IMR-90 (cell line): ENCODE data around the gene LBP.

Experiments
- CEBPB ChIP-seq: IDR thresholded peaks from 2 replicates; pipeline ENCODE4 v1.6.1; 2012; ENCODE audit warnings: low read depth, low read length, improper control_type of control experiment
- CHD1 ChIP-seq: IDR thresholded peaks from 2 replicates; pipeline ENCODE4 v1.6.1; 2012; ENCODE audit warnings: low read depth, low read length, improper control_type of control experiment
- CTCF ChIP-seq: conservative IDR thresholded peaks from 2 replicates; pipeline ENCODE4 v1.5.1; 2012; ENCODE audit warnings: mild to moderate bottlenecking, low read depth, low read length, improper control_type of control experiment
- ELK1 ChIP-seq: fragments of 150-350 bp; IDR thresholded peaks from 2 replicates; pipeline ENCODE4 v1.6.1; 2016; ENCODE audit warnings: low read depth, mild to moderate bottlenecking, low read length, moderate library complexity, borderline replicate concordance
- FOS ChIP-seq: fragments of 150-350 bp; IDR thresholded peaks from 2 replicates; pipeline ENCODE4 v1.6.1; 2016; ENCODE audit warnings: low read depth, low read length
- MAFK ChIP-seq: IDR thresholded peaks from 2 replicates; pipeline ENCODE4 v1.6.1; 2012; ENCODE audit warnings: low read depth, low read length, improper control_type of control experiment
- MAZ ChIP-seq: IDR thresholded peaks from 2 replicates; pipeline ENCODE4 v1.6.1; 2012; ENCODE audit warnings: low read depth, mild to moderate bottlenecking, low read length, improper control_type of control experiment, moderate library complexity, borderline replicate concordance
- MXI1 ChIP-seq: IDR thresholded peaks from 2 replicates; pipeline ENCODE4 v1.6.1; 2012; ENCODE audit warnings: low read depth, mild to moderate bottlenecking, low read length, moderate library complexity, borderline replicate concordance
- NFE2L2 ChIP-seq: fragments of 150-350 bp; IDR thresholded peaks from 2 replicates; pipeline ENCODE4 v1.6.1; 2016; ENCODE audit warnings: low read depth, mild to moderate bottlenecking, low read length
- POLR2A ChIP-seq: IDR thresholded peaks from 2 replicates; pipeline ENCODE4 v1.6.1; 2012; ENCODE audit warnings: mild to moderate bottlenecking, low read depth, low read length
- RAD21 ChIP-seq: IDR thresholded peaks from 2 replicates; pipeline ENCODE4 v1.6.1; 2012; ENCODE audit warnings: low read length, improper control_type of control experiment
- RCOR1 ChIP-seq: IDR thresholded peaks from 2 replicates; pipeline ENCODE4 v1.6.1; 2012; ENCODE audit warnings: mild to moderate bottlenecking, low read length, improper control_type of control experiment; ENCODE audit not compliant: insufficient replicate concordance
- RFX5 ChIP-seq: IDR thresholded peaks from 2 replicates; pipeline ENCODE4 v1.8.0; 2012; ENCODE audit warnings: low read depth, mild to moderate bottlenecking, low read length, moderate library complexity
- SMC3 ChIP-seq: fragments of 150-350 bp; IDR thresholded peaks from 2 replicates; pipeline ENCODE4 v1.6.1; 2016; ENCODE audit warnings: low read depth, mild to moderate bottlenecking, antibody characterized with exemption, low read length, moderate library complexity

GRCh38 chr20:38303908-38304379 lies 42.3 kb upstream of the LBP start, which contains the start of gene BPI:
- TF ChIP-seq CTCF (no peak), RFX5 (no peak), POLR2A (no peak), CEBPB (no peak), RAD21 (no peak), ELK1 (no peak), CHD1 (no peak), MXI1 (no peak), RCOR1 (no peak), MAFK (no peak), SMC3 (no peak), MAZ (no peak), FOS (no peak), NFE2L2 (no peak)
